T-helper 22 cell (primary cell): Measurements from ENCODE around the gene MAP2.

Experiments
- DNase-seq: peaks from one replicate; pipeline ENCODE4 v3.0.0-alpha.2; 2020; ENCODE audit warnings: low read depth

The MAP2 gene

DNA sequence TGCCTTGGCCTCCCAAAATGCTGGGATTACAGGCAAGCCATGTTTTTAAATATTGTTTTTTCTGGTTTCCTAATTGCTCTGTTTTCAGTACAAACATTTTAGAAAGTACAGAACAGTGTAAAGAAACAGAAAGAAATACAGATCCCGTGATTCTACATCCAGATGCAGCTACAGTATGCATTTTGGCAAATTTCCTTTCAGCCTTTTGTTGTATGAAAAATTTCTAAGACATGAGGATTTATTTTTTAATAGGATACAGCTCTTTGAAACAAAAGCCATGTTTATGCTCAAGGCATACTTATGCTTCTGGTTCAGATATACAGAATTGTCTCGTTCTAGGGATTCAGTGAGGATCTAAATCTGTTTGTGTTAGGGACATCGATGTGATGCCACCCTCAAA is 109.5 kb downstream of the MAP2 start:
- DNase-seq: no peak

DNA sequence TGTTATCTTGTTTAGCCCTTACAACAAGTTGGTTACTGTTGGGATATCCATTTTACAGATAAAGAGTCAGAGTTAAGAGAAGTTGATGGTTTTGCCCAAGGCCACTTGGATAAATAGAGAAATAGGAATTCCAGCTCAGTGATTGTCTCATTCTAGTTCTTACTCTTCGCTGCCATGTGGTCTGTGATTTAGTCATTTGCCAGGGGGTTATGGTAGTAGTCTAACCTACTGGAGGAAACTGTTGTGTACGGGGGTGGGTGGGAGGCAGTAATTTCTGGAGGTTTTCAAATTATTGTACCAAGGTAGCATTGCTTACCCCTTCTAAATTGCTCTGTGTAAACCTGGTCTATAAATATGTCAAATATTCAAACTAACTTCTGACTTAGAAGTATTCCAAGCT is 110.4 kb downstream of the MAP2 start:
- no peak for DNase-seq

DNA sequence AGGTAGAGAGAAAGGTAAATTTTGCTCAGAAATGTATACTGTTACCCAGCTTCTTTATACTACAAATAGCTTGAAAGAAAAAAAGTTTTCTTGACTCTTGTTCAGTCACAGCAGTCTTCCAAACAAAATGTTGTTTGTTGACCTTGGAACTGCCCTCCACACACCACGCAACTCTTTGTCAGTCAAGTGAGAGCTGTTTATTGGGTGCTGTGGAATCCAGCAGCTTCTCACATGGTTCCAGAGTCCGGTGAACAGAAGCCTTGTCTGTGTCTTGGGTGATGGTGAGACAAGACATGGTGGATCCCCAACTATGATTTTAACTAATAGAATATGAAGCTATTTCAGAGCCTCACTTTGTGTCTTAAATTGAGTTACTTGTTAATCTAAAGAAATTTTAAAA is 112.5 kb downstream of the MAP2 start:
- no peak for DNase-seq

DNA sequence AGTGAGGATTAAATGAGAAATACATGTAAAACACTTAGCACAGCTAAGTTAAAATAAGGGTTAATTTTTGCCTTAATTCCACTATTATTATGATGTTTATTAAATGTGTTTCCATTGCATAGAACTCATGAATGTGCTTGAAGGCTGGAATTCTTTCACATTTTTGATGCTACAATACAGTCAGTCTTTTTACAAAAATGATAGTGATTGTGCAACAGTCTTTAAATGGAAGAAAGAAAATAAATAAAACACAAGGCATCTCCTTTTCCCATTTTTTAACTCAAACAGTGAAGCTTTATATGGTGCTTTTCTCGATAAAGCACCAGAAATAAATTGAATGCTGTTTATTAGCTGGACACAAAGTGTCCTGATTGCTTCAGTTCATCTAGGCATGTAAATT is 123.9 kb downstream of the MAP2 start:
- no peak for DNase-seq

DNA sequence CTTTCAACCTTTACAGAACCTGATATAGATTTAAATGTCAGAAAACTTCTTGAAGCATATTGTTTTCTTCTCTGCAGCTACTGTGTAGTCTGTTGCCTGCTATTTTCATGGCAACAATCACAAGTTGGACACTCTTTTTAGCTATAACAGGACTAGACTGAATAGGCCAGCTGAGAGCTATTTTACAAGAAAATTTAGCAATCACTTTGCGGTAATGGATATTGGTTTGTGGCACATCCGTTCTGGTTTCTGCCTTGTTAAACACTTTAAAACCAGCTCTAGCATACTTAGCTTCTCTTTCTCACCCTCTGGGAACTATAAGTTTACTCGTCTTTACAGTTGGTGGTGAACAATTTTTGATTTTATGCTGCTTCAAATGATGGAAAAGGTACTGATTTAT is 125.7 kb downstream of the MAP2 start:
- no peak for DNase-seq

DNA sequence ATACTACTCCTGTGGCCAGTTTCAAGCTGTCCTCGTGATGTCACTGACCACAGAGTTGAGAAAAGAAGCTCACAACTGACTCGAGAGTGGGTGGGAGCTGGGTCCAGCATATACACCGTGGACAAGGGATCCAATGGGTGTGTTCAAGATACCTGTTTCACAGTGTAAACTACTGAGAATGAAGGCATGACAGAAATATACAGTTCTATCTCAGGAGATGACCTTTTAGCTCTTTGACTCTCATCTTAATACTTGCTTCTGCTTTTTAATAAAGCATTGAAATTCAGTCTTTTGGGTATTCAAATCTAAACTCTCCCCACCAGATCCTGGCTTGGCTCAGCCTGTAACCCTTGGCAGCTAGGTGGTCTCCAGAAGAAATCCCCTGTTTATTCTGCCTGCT is 130.1 kb downstream of the MAP2 start:
- no peak for DNase-seq

DNA sequence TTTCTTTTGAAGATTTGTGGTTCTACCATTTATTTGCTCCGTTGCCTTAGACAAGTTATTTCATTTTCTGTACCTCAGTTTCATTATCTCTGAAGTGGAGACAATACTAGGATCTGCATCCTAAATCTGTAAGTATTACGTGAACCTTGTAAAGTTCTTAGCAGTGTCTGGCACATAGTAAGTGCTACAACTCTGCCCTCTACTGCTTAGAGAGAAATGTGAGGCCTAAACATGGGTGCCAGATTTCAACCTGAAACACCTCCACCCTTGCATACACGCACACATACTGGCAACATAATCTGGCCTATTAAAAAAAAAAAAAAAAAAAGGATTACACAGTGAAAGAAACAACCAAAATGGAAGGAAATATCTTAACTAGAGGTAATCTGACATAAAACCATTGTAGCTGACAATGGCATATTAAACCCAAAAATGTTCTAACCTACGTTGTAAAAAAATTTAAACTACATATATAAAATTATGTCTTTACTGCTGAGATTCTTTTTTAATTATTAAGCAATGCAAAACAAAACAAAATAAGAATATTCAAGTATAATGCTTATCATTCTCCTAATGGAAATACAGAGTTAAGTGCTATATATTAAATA is 132.6 kb downstream of the MAP2 start:
- no peak for DNase-seq

DNA sequence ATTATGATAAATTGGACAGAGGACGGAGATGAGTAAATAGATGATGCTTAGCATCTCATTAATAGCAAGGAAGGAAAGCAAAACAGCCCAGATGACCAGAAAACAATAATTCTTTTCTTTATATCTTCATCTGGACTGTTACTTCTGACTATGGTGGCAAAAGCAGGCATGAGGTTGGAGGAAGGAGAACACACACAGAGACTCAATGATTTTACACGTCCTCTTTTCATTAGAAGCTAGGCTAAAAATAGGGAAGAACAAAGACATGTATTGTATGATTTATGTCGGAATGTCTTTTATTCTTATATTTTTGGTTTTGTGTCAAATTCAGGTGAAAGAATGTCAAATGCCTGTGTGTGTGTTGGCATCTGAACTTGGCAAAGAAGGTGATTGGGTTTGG is 137.1 kb downstream of the MAP2 start:
- no peak for DNase-seq

DNA sequence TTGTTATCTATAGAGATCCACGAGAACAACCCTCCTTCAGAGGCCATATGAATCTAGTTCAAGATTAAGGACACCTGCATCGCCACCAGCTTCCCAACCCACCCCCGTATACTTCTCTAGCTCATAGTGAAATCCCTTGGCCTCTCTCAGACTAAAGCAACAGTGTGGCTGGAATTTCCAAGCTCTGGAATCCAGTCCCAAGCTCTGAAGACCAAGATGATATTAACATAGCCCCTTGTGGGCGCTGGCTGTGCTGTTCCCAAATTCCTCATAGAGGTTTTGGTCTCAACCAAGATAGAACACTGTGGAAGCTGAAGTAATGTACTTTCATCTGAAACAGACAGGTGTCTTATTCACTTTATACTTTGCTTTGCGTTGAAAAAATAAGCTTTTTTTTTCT is 139.6 kb downstream of the MAP2 start:
- DNase-seq: no peak

DNA sequence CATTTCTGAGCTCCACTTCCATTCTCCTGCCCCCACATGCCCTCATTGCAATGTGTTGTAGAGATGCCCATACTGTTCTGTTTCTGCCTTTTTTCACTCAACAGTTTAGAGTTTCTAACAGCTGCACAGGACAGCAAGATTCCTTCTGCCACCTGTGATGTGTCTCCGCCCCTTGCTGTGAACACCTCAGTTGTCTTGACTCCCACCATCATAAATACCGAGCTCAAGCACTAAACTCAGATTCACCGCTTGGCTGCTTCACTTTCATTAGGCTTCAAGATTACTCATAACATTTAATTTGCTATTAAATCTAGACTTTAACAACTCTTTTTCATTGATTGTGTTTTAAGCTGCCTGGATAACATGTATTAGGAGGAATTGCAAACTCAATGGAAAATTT is 141.0 kb downstream of the MAP2 start:
- no peak for DNase-seq

DNA sequence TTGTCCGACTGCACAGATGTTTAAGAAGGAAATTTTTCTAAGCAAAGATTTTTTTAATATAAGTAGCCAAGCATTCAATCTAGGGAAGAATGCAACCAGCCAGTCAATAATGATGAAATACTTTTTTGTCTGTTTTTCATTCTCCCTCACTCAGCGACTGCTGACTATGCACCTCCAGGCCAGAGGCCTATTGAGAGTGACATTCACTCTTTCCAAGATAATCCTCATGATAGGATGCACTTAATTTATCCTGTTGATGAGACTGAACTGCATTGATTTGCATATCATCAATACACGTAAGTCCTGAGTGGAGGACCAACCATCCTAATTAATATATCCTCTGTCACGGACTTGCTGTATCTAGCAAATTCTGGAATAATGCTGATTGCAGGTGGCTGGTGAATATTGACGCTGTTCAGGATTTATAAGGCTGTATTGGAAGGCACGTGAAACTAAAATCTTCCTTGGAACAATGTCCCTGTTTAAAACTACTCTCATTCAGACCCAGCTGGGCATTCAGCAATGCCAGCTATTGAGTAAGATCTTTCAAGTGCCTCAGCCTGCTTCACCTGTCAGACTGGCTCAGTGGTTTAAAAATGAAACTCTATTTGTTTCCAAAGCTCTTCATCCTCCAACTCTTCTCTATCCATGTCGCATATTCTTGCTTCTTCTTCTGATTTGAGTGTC is 142.2 kb downstream of the MAP2 start:
- DNase-seq: no peak

DNA sequence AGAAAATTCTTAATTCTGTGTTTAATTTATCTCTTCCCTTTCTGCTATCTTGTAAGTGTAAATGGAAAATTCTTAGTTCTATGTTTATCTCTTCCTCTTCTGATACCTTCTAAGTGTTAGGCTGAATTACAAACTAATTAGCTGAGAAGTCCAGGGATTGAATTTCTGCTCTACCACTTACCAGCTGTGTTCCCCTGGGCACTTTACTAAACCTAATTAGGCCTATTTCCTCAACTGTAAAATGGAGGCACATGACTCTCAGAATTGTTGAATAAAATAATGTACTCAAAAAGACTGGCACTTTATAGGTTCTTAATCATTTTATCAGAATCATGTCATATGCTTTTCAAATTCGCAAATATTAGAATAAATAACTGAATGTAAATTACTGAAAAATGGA is 146.3 kb downstream of the MAP2 start:
- DNase-seq: no peak

DNA sequence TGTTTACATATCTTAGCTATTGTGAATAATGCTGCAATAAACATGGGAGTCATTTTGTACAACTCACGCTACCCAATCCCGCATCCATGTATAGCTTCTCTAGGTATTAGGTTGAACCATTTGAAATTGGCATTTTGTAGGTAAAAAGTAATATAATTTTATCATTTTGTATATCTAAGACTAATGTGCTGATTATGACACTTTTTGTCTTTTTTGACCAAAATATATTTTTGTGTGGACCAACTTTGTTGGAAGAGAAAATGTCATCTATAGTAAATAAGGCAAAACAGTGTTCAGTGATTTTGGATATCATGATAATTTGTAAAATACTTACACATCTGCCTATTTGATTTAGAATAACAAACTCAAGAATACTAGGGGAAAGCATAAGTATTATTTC is 150.7 kb downstream of the MAP2 start:
- DNase-seq: no peak

DNA sequence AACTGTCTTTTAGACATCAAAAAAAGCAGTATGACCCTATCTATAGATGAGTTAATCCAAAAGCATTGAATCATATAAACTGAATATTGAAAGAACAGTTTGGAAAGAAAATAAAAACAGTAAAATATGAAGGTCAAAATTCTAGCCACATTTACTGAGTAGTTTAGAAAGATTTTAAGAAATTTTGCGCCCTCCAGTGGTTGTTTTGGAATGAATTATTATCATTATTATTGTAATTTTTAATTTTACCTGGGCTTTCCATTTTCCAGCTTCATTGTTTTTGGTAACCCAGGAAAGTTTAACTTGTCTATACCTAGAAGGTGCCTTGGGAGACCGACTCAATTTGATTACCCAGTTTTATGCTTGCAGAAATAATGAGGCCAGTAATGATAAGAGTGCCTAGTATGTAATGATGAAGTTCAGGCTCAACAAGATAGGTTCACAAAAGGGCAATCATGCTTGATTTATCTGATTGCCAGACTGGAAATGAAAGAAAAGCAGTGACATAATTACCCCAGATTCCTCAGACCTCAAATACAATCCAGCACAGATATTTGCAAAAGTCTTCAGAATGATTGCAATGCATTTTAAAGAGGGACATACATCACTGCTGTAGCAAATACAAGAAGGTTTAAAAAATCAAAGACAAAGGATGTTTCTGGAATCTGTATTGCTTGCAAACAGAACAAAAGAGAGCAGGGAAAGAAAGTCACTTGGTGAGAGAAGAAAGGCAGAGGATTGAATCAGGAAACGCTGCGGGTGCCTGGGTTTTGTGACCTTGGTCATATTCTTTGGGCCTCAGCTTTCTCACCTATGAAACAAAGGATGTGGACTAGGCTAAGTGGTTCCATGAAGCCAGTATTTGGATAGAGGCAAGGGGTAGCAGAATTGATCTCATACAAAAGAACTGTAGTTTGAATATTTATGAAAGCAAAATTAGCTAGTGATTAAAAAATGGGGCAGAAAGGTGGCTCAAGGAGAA is 153.8 kb downstream of the MAP2 start:
- DNase-seq: no peak

DNA sequence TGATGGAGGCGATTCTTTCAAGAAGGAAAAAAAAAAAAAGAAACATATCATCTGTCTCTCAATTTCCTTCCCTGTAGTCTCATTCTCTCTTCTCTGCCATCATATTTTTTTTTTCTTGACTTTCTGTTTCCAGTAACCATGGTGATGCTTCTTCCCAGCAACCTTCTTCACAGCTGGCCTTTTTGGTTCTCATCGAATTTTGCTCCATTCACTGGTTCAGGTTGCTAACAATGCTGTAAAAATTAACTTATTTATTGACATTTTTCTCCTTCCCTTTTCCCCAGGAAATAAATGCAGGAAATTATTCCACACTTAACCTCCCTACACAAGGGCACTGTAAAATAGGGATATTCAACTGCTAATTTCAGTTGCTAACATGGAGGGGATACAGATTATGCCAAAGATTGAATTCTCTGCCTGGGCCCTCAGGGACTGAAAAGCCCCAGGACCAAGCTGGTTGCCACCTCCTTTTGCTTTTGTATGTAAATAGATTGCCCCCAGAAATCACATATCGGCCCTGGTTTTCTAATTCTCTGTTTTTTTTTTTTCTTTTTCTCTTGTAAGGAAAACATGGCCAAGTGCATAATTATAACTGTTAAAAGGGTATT is 154.7 kb downstream of the MAP2 start:
- DNase-seq: no peak

DNA sequence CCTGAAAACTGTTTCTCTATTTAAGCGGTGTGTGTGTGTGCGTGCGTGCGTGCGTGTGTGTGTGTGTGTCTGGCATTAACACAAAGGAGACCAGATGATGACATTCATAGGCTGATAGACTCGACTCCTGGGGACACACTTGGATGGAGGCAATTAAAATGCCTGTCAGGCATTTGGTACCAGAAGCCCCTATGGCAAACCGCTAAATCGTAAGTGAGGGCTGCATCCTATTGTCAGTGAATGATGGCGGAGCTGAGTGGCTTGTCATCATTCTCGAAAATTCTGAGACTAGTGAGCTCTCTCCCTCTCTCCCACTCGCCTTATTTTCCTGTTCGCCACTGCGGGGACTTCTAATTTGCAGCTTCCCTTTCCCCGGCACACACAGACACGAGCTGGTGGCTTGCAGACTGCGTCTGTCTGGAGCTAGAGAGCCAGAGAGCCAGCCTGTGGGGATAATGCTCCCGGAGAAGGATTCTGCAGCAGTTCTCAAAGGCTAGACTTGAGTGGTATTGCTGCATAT is 155.4 kb downstream of the MAP2 start:
- DNase-seq: no peak

DNA sequence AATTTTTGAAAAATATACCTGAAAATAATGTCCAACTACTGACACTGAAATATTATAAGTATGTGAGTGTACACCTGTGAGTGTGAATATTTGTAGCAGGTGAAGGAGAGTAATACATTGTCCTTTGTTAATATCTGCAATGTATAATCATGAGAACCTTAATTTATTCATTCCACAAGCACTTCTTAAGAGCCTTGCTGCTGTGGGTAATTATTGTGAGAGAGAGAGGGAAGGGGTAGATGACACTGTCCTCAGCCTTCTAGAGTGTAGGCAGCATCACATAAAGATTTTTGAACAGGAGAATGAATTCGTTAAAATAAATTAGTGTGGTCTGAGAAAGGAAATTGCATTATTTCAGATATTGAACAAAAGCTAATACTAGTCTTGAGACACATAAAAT is 157.2 kb downstream of the MAP2 start:
- DNase-seq: no peak

DNA sequence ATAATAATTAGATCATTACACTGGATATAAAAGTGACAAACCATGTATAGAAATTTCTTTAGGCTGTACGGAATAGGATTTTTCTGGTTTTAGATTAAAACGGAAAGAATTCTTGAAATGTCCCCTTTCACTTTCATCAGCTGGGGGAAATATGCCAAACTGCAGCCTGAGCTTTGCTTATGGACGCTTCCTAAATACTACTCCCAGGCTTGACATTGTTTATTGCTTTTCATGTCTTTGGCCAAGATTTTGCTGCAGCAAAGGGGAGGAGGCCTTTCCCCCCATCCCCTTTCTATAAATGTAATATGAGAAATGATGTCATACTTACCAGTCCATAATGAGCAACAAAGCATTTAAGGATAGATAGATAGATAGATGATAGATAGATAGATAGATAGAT is 158.4 kb downstream of the MAP2 start:
- no peak for DNase-seq

DNA sequence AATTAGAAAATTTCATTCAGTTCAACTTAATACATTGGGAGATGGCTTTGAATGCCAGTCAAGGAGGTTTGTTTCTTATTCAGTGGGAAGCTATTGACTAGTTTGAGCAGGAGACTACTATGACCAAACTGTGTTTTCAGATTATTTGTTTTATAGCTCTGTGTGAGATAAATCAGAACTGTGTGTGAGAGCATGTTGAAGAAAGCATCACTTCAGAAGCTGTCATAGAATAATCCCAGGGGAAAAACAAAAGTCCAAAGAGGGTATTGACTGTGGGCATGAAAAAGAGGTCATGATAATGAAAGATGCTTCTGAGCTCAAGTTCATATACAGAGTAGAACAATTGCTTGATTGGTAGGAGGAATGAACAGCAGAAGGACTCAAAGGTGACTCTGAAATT is 160.6 kb downstream of the MAP2 start:
- no peak for DNase-seq

DNA sequence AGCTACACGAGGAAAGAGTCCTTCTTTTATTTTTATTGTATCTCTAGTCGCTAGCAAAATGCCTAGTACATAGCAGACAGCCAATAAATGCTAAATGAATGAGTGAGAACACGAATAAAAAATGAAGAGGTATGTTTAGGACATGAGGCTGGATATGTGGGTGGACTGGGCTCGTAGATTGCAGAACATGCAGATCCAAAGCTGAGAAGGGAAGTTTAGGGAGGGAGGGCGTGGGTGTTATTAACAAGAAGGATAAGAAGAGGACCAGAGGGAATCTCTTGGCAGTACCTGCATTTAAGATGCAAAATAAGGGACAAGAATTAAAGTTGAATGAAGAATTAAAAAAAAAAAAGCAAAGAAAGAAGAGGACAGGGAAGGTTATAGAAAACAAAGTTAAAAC is 161.1 kb downstream of the MAP2 start:
- DNase-seq: no peak

DNA sequence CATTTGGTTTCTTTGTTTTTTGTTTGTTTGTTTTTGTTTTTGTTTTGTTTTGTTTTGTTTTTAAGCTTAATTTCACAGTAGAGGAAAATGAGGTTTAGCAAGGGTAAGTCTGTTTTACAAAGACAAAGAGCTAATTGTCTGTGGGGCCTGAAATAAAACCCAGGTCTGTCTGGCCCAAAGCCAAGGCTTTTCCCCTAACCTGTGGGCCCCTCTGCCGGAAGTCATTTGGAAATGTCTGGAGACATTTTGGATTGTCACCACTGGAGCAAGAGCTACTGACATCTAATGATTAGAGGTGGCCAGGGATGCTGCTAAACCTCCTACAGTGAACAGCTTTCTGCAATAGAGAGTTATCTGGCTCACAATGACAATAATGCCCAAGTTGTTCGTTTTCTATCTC is 167.2 kb downstream of the MAP2 start:
- DNase-seq: no peak

DNA sequence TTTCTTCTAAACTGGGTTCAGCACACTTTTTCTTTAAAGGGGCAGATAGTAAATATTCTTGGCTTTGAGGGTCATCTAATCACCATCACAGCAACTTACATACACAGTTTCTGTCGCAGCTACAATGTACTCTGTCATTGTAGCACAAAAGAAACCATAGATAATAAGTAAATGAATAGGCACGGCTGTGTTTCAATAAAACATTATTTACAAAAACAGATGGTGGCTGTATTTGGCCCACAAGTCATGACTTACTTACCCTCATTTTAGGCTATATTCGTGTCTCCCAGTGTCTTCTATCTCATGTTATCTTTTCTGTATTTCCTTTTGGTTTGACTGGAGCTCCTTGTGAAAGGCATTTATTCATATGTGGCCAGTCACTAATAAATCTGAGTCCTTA is 168.3 kb downstream of the MAP2 start:
- no peak for DNase-seq

DNA sequence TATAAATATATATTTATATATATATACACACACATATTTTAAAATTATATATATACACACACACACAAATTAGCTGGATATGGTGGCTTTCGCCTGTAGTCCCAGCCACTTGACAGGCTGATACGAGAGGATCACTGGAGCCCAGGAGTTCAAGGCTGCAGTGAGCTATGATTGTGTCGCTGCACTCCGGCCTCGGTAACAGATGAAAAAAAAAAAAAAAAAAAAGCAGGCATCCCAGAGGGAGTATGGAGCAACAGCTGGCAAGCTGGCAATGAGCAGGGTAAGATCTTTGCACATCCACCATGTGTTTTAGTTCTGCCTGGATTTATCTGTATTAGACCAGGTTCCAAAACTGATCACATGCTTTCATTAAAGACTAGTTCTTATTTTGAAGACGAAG is 170.1 kb downstream of the MAP2 start:
- no peak for DNase-seq
